HepG2 (cell line): Measurements from ENCODE around the gene CHST11. TPM values are rescaled to one million over a fixed set of nuclear protein-coding genes. Genes with fewer than 3 reads are reported as not detected.

ENCODE experiments used
- ATAC-seq: fragments of 200-7000 bp; cut with Tn5 transposase; 3 replicates; pipeline ENCODE4 v1.9.1; 2020; ENCODE audit warnings: mild to moderate bottlenecking, moderate library complexity
- BruUV-seq: library from RNA; stranded (reverse); fragments of 400-500 nt; replicated peaks from 2 replicates; lab custom pipeline; 2021; lab: Mats Ljungman, UMichigan
- CTCF ChIA-PET: fragments of 300-600 bp; formaldehyde crosslinking; extraction: SDS; loops from one replicate; lab custom pipeline; 2021; ENCODE audit warnings: low total read pairs, inconsistent platforms, low intra/inter-chr PET ratio; lab: Yijun Ruan, JAX
- POLR2A ChIA-PET: fragments of 350-600 bp; sonication (Branson Sonifier 250); formaldehyde crosslinking; loops from one replicate; lab custom pipeline; 2020; ENCODE audit warnings: antibody characterized with exemption, inconsistent platforms; lab: Yijun Ruan, JAX
- DNase-seq: peaks from one replicate; pipeline ENCODE4 v3.0.0-alpha.2; 2015; ENCODE audit warnings: low spot score
- FAIRE-seq: peaks from 3 replicates; lab custom pipeline; 2011; peaks lifted over from hg19 to GRCh38; lab: Jason Lieb, UNC
- H2AFZ ChIP-seq: one replicate; pipeline ENCODE4 v1.6.1; 2011; ENCODE audit warnings: low read length, inconsistent platforms
- H3K27ac ChIP-seq: fragments of 300-600 bp; 3 replicates; pipeline ENCODE4 v1.8.0; 2011; ENCODE audit warnings: mixed run types, mild to moderate bottlenecking, mixed read lengths, low read length, inconsistent platforms; ENCODE audit not compliant: insufficient read depth; ENCODE audit errors: extremely low read length
- H3K27me3 ChIP-seq, 2 experiments: fragments of 200-600 bp in 1 of 2; 2 replicates in 1 of 2; 3 replicates in 1 of 2; pipeline versions ENCODE4 v1.6.0 to v1.8.0; 2011; ENCODE audit warnings: low read length in 2 of 2, mild to moderate bottlenecking in 2 of 2, moderate library complexity in 2 of 2, inconsistent platforms in 1 of 2; ENCODE audit not compliant: insufficient read depth in 2 of 2, control insufficient read depth in 1 of 2
- H3K36me3 ChIP-seq, 2 experiments: fragments of 200-600 bp in 1 of 2; replicated peaks in 1 of 2; 2 replicates in 1 of 2; 3 replicates in 1 of 2; pipeline versions ENCODE4 v1.5.1 to v1.8.0; 2011; ENCODE audit warnings: low read length in 2 of 2, inconsistent platforms in 1 of 2; ENCODE audit not compliant: insufficient read depth in 2 of 2, control insufficient read depth in 1 of 2
- H3K4me1 ChIP-seq: 2 replicates; pipeline ENCODE4 v1.5.1; 2012; ENCODE audit warnings: low read length, inconsistent platforms; ENCODE audit not compliant: insufficient read depth
- H3K4me2 ChIP-seq: 2 replicates; pipeline ENCODE4 v1.6.0; 2011; ENCODE audit warnings: low read depth, low read length, inconsistent platforms
- H3K4me3 ChIP-seq, 3 experiments: fragments of 200-600 bp in 1 of 3; sonication (generic), shearing (Covaris generic) in 1 of 3; replicated peaks in 1 of 3; 2 replicates each; pipeline ENCODE4 v1.5.1; 2011 to 2016; ENCODE audit warnings: low read length in 3 of 3, inconsistent platforms in 2 of 3, low read depth in 2 of 3, mild to moderate bottlenecking in 2 of 3, control low read depth in 1 of 3, mixed read lengths in 1 of 3; ENCODE audit not compliant: insufficient read depth in 1 of 3
- H3K79me2 ChIP-seq: one replicate; pipeline ENCODE4 v1.6.1; 2011; ENCODE audit warnings: low read length, inconsistent platforms; ENCODE audit not compliant: insufficient read depth
- H3K9ac ChIP-seq: 2 replicates; pipeline ENCODE4 v1.6.0; 2011; ENCODE audit warnings: mild to moderate bottlenecking, low read depth, low read length, inconsistent platforms; ENCODE audit not compliant: insufficient read depth
- H3K9me3 ChIP-seq: 2 replicates; pipeline ENCODE4 v1.5.1; 2012; ENCODE audit warnings: mild to moderate bottlenecking, low read length
- H4K20me1 ChIP-seq: 2 replicates; pipeline ENCODE4 v1.6.0; 2011; ENCODE audit warnings: inconsistent platforms, mild to moderate bottlenecking, low read length, moderate library complexity; ENCODE audit not compliant: insufficient read depth
- GABPB1 ChIP-seq: IDR thresholded peaks from 2 replicates; pipeline ENCODE4 v1.6.1; 2016; ENCODE audit warnings: mild to moderate bottlenecking, missing genetic modification reagents, moderate library complexity, missing compliant biosample characterization
- HCFC1 ChIP-seq: fragments of 150-350 bp; IDR thresholded peaks from 2 replicates; pipeline ENCODE4 v1.6.1; 2014; ENCODE audit warnings: low read depth, low read length
- HNRNPK ChIP-seq: fragments of 200-400 bp; formaldehyde crosslinking; IDR thresholded peaks from 2 replicates; pipeline ENCODE4 v1.6.1; 2018; ENCODE audit warnings: low read length, low read depth, moderate library complexity, mild to moderate bottlenecking; ENCODE audit not compliant: poor library complexity, severe bottlenecking
- MAF1 ChIP-seq: sonication (generic); formaldehyde crosslinking; IDR thresholded peaks from 2 replicates; pipeline ENCODE4 v1.5.0; 2020; ENCODE audit warnings: missing genetic modification reagents, borderline replicate concordance
- ONECUT2 ChIP-seq: sonication (generic); formaldehyde crosslinking; IDR thresholded peaks from 2 replicates; pipeline ENCODE4 v1.4.0; 2020; ENCODE audit warnings: missing genetic modification reagents
- POLR2A ChIP-seq, 2 experiments: IDR thresholded peaks; 2 replicates each; pipeline ENCODE4 v1.6.1; 2011; ENCODE audit warnings: low read depth in 2 of 2, low read length in 2 of 2, mild to moderate bottlenecking in 1 of 2, moderate library complexity in 1 of 2; ENCODE audit not compliant: insufficient read depth in 1 of 2
- RARA ChIP-seq: IDR thresholded peaks from 2 replicates; pipeline ENCODE4 v1.6.1; 2016; ENCODE audit warnings: missing genetic modification reagents, missing compliant biosample characterization
- WIZ ChIP-seq: sonication (generic); formaldehyde crosslinking; IDR thresholded peaks from 2 replicates; pipeline ENCODE4 v1.5.1; 2020; ENCODE audit warnings: mild to moderate bottlenecking, missing genetic modification reagents
- ZNF350 ChIP-seq: sonication (generic); formaldehyde crosslinking; IDR thresholded peaks from 2 replicates; pipeline ENCODE4 v1.4.0; 2020; ENCODE audit warnings: mild to moderate bottlenecking, low read depth, missing genetic modification reagents, borderline replicate concordance
- ZNF562 ChIP-seq: sonication (generic); formaldehyde crosslinking; IDR thresholded peaks from 2 replicates; pipeline ENCODE4 v1.8.0; 2022; ENCODE audit warnings: missing genetic modification reagents, borderline replicate concordance
- WGBS: methylation state at CpG from one replicate; pipeline ENCODE4 v1.1.6; 2017; ENCODE audit warnings: low lambda C conversion rate; 5-methylcytosine and 5-hydroxymethylcytosine counted together
- in situ Hi-C: cut with HindIII; loops from 2 replicates; pipeline ENCODE4 v1.10.0; 2017; ENCODE audit warnings: low pct_unique_long_range_greater_than_20kb; ENCODE audit not compliant: extremely low pct_ligation_motif_present
- intact Hi-C: fragments of 100-400 bp; cut with micrococcal nuclease; formaldehyde crosslinking; loops from one replicate; pipeline ENCODE4 v1.10.0; 2022; ENCODE audit not compliant: unreplicated experiment
- polyA plus RNA-seq, 8 experiments: library from polyadenylated mRNA; depleted of rRNA in 3 of 8; stranded (reverse) in 7 of 8; unstranded in 1 of 8; fragments of >200 nt; fragmentation: Illumina TruSeq in 4 of 8; extraction: Trizol in 4 of 8; gene quantifications; 2 replicates each; pipeline versions ENCODE4 v1.2.1 to v1.2.3, GENCODE V29; 2011 to 2016; ENCODE audit warnings: low read depth in 4 of 8, missing spikeins in 1 of 8, mixed read lengths in 1 of 8; ENCODE audit not compliant: insufficient read depth in 1 of 8
- total RNA-seq, 5 experiments: library from RNA; depleted of rRNA; stranded (reverse); fragments of >200 nt; fragmentation: Illumina TruSeq; extraction: Trizol; gene quantifications; 2 replicates each; pipeline ENCODE4 v1.2.3, GENCODE V29; 2016; ENCODE audit warnings: low read depth in 1 of 5
- TF ChIP-seq, protein P1 (sequence below): sonication (generic); formaldehyde crosslinking; IDR thresholded peaks from 2 replicates; pipeline ENCODE4 v1.4.0; 2020; ENCODE audit warnings: missing genetic modification reagents
- TF ChIP-seq, protein P2 (sequence below): sonication (generic); formaldehyde crosslinking; IDR thresholded peaks from 2 replicates; pipeline ENCODE4 v1.4.0; 2020; ENCODE audit warnings: mild to moderate bottlenecking, missing genetic modification reagents
- TF ChIP-seq, protein P3 (sequence below): sonication (generic); formaldehyde crosslinking; IDR thresholded peaks from 2 replicates; pipeline ENCODE4 v1.4.0; 2020; ENCODE audit warnings: missing genetic modification reagents
- TF ChIP-seq, protein P4 (sequence below): IDR thresholded peaks from 2 replicates; pipeline ENCODE4 v1.6.1; 2016; ENCODE audit warnings: low read depth, control low read depth

Gene CHST11
- total and polyA plus RNA-seq, 2 of the 13 experiments (the other 11 are each of a cell fraction or from before 2014, with no cell fraction given), result 0.15 TPM; not detected in 1

DNA sequence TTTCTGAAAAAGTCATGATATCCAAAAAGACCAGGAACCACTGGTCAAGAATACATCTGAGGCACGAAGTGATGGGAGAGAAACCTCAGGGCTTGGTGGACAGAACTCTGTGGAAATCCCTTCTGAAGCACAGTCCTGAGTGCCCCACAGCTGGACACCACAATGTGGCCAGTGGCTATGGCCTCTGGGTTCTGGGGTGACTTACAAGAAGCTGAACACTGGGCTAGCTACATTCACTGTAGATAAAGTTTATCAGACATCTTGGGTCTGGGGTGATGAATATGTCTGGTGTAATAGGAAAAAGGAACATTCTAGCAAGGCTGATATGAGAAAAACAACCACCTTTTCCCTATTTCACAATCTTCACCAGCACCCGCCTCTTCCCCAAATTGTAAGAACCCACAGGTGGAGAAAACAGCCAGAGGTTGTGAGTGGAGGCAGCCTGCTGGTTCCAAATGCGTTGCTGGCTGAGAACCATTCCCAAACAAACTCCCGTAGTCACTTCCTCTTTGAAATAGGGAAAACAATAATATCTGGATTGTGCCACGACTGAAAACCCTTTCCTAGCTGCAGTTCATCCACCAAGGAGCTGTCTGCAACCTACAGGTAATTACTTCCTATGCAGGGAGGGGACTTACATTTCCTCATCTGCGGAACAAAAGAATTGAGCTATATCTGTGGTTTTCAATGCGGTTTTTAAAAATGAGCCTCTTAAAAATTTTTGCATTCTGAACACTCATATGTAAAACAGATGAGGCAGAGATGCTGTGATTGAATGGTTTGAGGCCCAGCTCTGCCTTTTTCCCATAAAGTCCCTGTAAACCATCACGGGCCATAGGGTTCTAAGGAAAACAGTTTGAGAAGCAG, 307.7 kb downstream of the CHST11 start:
- intact Hi-C loops (no loop called here), in situ Hi-C loops (no loop called here)
- no peak for FAIRE-seq
- Histone ChIP-seq H3K79me2 (no peaks in the 10 kb centered on the region), H3K9me3 (no peaks in the 10 kb centered on the region), H2AFZ (no peak overlapping the region), H3K4me2 (no peak overlapping the region), H4K20me1 (no peaks in the 10 kb centered on the region), H3K27ac (no peak overlapping the region), H3K27me3 (peaks cover 0 to 18% of the 10 kb centered on the region in 2 experiments; a peak in 3 of 5 replicates), H3K4me1 (no peaks in the 10 kb centered on the region), H3K9ac (no peak overlapping the region), H3K36me3 (no peaks in the 10 kb centered on the region), H3K4me3 (no peak overlapping the region)
- ATAC-seq, result no peak
- POLR2A ChIA-PET, result no interaction called here
- no TSS peak for BruUV-seq
- CTCF ChIA-PET, result no interaction called here
- WGBS, result 26% methylated on average over 8 of the region's 8 CpGs
- no peak for DNase-seq
- TF ChIP-seq POLR2A (IDR thresholded peaks at IDR 0.05; ENCODE audit: insufficient read depth in 1 of 2, low read depth in 2 of 2, low read length in 2 of 2) (no peak), ZNF350 (CRISPR knock-in tag) (no peak), GABPB1 (no peak), HNRNPK (no peak), RARA (no peak), HCFC1 (no peak), WIZ (CRISPR knock-in tag) (no peak), ONECUT2 (CRISPR knock-in tag) (no peak), MAF1 (CRISPR knock-in tag) (no peak), ZNF562 (CRISPR knock-in tag) (no peak)
- TF ChIP-seq, protein P1, sequence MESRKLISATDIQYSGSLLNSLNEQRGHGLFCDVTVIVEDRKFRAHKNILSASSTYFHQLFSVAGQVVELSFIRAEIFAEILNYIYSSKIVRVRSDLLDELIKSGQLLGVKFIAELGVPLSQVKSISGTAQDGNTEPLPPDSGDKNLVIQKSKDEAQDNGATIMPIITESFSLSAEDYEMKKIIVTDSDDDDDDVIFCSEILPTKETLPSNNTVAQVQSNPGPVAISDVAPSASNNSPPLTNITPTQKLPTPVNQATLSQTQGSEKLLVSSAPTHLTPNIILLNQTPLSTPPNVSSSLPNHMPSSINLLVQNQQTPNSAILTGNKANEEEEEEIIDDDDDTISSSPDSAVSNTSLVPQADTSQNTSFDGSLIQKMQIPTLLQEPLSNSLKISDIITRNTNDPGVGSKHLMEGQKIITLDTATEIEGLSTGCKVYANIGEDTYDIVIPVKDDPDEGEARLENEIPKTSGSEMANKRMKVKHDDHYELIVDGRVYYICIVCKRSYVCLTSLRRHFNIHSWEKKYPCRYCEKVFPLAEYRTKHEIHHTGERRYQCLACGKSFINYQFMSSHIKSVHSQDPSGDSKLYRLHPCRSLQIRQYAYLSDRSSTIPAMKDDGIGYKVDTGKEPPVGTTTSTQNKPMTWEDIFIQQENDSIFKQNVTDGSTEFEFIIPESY (CRISPR knock-in tag), result no peak
- TF ChIP-seq, protein P2, sequence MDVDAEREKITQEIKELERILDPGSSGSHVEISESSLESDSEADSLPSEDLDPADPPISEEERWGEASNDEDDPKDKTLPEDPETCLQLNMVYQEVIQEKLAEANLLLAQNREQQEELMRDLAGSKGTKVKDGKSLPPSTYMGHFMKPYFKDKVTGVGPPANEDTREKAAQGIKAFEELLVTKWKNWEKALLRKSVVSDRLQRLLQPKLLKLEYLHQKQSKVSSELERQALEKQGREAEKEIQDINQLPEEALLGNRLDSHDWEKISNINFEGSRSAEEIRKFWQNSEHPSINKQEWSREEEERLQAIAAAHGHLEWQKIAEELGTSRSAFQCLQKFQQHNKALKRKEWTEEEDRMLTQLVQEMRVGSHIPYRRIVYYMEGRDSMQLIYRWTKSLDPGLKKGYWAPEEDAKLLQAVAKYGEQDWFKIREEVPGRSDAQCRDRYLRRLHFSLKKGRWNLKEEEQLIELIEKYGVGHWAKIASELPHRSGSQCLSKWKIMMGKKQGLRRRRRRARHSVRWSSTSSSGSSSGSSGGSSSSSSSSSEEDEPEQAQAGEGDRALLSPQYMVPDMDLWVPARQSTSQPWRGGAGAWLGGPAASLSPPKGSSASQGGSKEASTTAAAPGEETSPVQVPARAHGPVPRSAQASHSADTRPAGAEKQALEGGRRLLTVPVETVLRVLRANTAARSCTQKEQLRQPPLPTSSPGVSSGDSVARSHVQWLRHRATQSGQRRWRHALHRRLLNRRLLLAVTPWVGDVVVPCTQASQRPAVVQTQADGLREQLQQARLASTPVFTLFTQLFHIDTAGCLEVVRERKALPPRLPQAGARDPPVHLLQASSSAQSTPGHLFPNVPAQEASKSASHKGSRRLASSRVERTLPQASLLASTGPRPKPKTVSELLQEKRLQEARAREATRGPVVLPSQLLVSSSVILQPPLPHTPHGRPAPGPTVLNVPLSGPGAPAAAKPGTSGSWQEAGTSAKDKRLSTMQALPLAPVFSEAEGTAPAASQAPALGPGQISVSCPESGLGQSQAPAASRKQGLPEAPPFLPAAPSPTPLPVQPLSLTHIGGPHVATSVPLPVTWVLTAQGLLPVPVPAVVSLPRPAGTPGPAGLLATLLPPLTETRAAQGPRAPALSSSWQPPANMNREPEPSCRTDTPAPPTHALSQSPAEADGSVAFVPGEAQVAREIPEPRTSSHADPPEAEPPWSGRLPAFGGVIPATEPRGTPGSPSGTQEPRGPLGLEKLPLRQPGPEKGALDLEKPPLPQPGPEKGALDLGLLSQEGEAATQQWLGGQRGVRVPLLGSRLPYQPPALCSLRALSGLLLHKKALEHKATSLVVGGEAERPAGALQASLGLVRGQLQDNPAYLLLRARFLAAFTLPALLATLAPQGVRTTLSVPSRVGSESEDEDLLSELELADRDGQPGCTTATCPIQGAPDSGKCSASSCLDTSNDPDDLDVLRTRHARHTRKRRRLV (CRISPR knock-in tag), result no peak
- TF ChIP-seq, protein P3, sequence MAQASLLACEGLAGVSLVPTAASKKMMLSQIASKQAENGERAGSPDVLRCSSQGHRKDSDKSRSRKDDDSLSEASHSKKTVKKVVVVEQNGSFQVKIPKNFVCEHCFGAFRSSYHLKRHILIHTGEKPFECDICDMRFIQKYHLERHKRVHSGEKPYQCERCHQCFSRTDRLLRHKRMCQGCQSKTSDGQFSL (CRISPR knock-in tag), result no peak
- TF ChIP-seq, protein P4, sequence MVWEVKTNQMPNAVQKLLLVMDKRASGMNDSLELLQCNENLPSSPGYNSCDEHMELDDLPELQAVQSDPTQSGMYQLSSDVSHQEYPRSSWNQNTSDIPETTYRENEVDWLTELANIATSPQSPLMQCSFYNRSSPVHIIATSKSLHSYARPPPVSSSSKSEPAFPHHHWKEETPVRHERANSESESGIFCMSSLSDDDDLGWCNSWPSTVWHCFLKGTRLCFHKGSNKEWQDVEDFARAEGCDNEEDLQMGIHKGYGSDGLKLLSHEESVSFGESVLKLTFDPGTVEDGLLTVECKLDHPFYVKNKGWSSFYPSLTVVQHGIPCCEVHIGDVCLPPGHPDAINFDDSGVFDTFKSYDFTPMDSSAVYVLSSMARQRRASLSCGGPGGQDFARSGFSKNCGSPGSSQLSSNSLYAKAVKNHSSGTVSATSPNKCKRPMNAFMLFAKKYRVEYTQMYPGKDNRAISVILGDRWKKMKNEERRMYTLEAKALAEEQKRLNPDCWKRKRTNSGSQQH (CRISPR knock-in tag), result no peak
